BLaER1 (cell line): Measurements from ENCODE around the gene ARHGEF10L.

Source experiments
- H3K27ac ChIP-seq: shearing (Covaris generic); formaldehyde crosslinking; 2 replicates; pipeline ENCODE4 v1.8.1; 2022
- H3K27me3 ChIP-seq: shearing (Covaris generic); formaldehyde crosslinking; 2 replicates; pipeline ENCODE4 v1.8.1; 2022
- H3K36me3 ChIP-seq: shearing (Covaris generic); formaldehyde crosslinking; 2 replicates; pipeline ENCODE4 v1.8.1; 2022
- H3K4me1 ChIP-seq: shearing (Covaris generic); formaldehyde crosslinking; 2 replicates; pipeline ENCODE4 v1.8.1; 2022
- H3K4me2 ChIP-seq: shearing (Covaris generic); formaldehyde crosslinking; 2 replicates; pipeline ENCODE4 v1.8.1; 2022
- H3K4me3 ChIP-seq: shearing (Covaris generic); formaldehyde crosslinking; 2 replicates; pipeline ENCODE4 v1.8.1; 2022
- H3K9ac ChIP-seq: shearing (Covaris generic); formaldehyde crosslinking; 2 replicates; pipeline ENCODE4 v1.8.1; 2022
- H3K9me3 ChIP-seq: shearing (Covaris generic); formaldehyde crosslinking; 2 replicates; pipeline ENCODE4 v1.8.1; 2022
- H4K20me1 ChIP-seq: shearing (Covaris generic); formaldehyde crosslinking; 2 replicates; pipeline ENCODE4 v1.8.1; 2022
- Cebpa-rat ChIP-seq: shearing (Covaris generic); IDR thresholded peaks from 2 replicates; pipeline ENCODE4 v1.8.1; 2022

Gene ARHGEF10L

DNA sequence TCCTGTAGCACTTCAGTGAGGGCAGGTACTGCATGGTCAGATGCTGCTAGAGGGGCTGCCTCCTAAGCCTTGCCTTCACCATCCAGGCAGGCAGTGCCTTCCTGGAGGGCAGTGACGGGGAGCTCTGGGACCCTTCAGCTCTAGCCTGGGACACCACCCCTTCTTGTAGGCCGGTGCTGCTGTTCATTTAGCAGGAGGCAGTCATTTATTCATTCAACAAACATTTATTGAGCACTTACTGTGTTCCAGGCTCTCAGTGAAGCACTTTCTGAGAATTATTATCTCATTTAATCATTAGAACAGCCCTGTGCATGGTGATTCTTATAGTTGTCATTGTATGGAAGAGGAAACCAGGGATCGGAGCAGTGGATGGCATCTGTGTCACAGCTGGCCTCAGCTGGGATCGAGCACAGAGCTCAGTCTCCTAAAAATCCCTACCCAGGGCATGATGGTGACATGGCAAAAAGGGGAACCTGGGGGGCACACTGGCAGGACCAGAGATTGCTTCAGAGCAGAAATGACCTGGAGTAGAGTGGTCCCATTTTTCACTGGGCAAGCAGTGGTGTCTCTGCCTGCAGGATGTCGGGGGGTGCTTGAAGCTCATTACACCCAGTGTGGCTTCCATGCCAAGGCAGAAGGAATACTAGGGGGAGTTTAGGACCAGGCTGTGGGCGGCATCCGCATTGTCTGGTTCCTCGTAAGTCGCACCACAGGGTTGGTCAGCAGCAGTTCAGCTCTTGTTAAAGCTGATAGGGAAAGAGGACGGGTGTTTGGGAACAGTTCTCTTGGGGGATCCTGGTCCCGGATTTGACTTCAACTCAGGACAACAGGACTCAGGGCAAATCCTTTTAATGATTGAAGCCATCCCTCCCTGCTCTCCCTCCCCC, 28.8 kb downstream of the ARHGEF10L start:
- Histone ChIP-seq H4K20me1 (peaks cover 63% of the 10 kb centered on the region), H3K36me3 (no peaks in the 10 kb centered on the region), H3K4me1 (peaks cover 98% of the 10 kb centered on the region), H3K27ac (peak overlapping the region; percentile 79), H3K27me3 (no peaks in the 10 kb centered on the region), H3K9ac (peak overlapping the region; percentile 74; the same call in 1 of the 2 replicates), H3K4me3 (no peak overlapping the region), H3K9me3 (no peaks in the 10 kb centered on the region), H3K4me2 (peak overlapping the region; percentile 84)
- TF ChIP-seq Cebpa-rat = no peak

DNA sequence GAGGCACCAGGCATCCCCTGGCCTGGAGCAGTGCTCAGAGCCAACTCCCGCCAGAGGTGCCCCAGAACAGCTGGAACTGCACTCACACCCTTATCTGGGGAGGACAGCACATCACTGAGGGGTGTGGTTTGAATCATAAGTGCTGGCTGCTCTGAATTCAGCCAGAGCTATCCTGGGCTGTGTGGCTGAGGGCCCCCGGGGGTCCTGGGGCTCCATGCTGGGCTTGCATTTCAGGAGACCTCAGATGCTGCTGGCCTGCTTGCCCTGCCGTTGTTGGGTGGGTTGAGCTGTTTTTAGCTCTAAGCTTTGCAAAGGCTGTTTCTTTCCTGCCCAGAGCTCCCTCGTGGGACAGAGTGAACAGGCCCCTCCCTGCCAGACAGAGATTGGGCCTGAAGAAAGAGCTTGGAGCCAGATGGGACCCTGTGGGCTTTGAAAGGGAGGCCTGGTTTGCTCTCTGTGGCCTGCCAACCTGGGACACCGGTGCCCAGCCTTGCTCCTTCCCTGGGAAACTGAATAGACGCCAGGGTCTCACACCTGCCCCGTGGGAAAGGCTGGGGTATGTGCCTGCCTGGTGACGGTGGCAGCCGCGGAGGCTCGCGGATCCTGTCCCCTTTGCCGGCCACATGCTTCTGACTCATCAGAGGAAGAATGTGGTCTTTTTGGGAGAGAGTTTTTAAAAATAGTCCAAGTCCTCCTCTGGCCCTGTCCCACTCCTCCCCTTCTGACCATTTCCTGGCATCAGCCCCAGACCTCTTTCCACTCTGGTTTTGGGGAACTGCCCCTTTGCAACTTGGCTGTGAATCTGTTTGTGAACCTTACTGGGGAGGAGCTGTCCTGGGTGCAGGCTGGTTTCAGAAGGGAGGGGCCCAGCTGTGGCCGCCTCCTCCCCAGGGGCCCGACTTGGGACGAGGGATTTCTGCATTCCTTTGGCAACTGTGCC, 30.0 kb downstream of the ARHGEF10L start:
- H4K20me1 ChIP-seq = peaks cover 63% of the 10 kb centered on the region
- H3K4me2 ChIP-seq = peak overlapping the region; percentile 84
- peak overlapping the region; percentile 48 for H3K4me3 ChIP-seq
- H3K27me3 ChIP-seq = no peaks in the 10 kb centered on the region
- no peaks in the 10 kb centered on the region for H3K36me3 ChIP-seq
- peak overlapping the region; percentile 79 for H3K27ac ChIP-seq
- H3K4me1 ChIP-seq = peaks cover 100% of the 10 kb centered on the region
- no peak for TF ChIP-seq Cebpa-rat
- peak overlapping the region; percentile 74 for H3K9ac ChIP-seq
- no peaks in the 10 kb centered on the region for H3K9me3 ChIP-seq

DNA sequence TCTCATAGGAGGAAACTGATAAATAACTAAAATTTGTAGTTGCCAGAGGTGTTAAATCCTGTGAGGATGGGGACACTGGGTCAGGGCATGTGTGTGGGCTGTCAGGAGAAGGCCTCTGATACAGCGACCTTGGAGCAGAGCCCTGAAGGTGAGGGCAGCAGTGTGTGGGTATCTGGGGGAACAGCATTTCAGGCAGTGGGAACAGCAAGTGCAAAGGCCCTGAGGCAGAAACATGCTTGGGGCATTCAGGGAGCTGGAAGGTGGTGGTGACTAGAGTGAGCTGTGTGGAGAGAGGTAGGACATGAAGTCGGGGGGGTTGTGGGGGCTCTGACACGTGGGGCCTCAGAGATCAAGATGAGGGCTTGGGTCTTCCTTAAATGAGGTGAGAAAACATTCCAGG, 30.7 kb downstream of the ARHGEF10L start:
- Histone ChIP-seq H3K27ac (peak overlapping the region; percentile 79), H3K4me3 (no peak overlapping the region), H3K9ac (peak overlapping the region; percentile 74; the same call in 1 of the 2 replicates), H4K20me1 (peaks cover 63% of the 10 kb centered on the region), H3K9me3 (no peaks in the 10 kb centered on the region), H3K36me3 (no peaks in the 10 kb centered on the region), H3K4me1 (peaks cover 100% of the 10 kb centered on the region), H3K4me2 (peak overlapping the region; percentile 84), H3K27me3 (no peaks in the 10 kb centered on the region)
- TF ChIP-seq Cebpa-rat = no peak

DNA sequence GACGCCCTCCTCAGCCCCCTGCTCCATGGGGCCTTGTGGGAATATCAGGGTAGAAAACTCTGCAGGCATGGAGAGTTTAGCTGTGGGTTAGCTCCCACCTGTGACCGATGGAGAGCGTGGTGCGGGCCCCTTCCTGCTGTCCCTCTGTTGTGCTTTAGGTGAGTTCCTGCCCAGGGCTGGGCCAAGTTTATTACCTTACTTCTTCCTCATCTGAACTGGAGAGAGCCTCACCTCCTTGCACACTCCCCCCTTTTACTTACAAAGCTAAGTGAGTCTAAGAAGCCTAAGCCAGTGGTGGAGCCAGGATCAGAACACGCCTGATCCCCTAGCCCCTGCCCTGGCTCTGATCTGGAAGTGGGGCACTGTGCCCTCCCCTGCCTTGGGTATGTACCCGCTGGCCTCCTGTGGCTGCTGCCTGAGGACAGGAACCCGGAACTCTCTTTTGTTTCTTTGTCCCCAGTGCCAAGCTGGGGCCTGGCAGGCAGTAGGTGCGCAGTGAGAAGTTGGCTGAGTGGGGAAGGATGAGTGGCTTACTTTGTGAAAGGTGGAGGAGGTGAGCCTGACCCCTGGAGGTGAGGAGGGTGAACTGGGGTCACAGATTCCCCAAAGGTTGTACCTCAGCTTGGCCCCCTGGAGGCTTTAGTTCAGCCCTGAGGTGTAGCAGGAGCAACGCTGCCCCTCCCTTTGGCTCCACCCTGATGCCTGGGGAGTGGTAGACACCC, 32.9 kb downstream of the ARHGEF10L start:
- peak overlapping the region; percentile 74 for H3K27ac ChIP-seq
- H4K20me1 ChIP-seq = peaks cover 60% of the 10 kb centered on the region
- no peak overlapping the region for H3K4me3 ChIP-seq
- H3K4me1 ChIP-seq = peaks cover 93% of the 10 kb centered on the region
- TF ChIP-seq Cebpa-rat = no peak
- H3K27me3 ChIP-seq = no peaks in the 10 kb centered on the region
- no peak overlapping the region for H3K9ac ChIP-seq
- peak overlapping the region; percentile 81 for H3K4me2 ChIP-seq
- H3K36me3 ChIP-seq = no peaks in the 10 kb centered on the region
- no peaks in the 10 kb centered on the region for H3K9me3 ChIP-seq

DNA sequence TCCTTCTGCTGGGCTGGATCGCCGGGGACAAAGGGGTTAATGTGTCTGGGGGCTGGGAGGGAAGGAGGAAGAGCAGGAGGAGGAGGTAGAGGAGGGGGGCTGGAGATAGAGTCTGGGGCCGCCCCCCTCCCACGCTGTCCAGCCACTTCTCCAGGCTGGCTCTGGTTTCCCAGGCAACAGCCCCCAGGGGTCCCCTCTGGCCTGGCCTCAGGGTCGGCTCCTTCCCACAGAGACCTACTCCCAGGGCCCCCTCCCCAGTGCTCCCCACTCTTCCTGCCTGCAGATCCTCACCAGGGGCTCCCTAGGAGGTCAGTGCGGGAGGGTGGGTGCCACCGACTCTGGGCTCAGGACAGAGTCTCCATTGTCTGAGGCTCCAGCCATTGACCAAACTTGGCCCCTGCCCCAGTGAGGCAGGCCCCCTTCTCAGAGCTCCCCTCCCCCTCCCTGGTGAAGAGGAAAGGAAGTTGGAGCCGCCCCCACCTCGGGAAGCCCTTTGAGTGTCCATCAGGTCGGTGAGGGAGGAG, 34.1 kb downstream of the ARHGEF10L start:
- H3K27ac ChIP-seq = peak overlapping the region; percentile 74
- peak overlapping the region; percentile 69 for H3K9ac ChIP-seq
- peaks cover 62% of the 10 kb centered on the region for H4K20me1 ChIP-seq
- H3K4me1 ChIP-seq = peaks cover 82% of the 10 kb centered on the region
- H3K9me3 ChIP-seq = no peaks in the 10 kb centered on the region
- no peaks in the 10 kb centered on the region for H3K36me3 ChIP-seq
- no peaks in the 10 kb centered on the region for H3K27me3 ChIP-seq
- H3K4me3 ChIP-seq = no peak overlapping the region
- peak overlapping the region; percentile 81 for H3K4me2 ChIP-seq
- no peak for TF ChIP-seq Cebpa-rat

DNA sequence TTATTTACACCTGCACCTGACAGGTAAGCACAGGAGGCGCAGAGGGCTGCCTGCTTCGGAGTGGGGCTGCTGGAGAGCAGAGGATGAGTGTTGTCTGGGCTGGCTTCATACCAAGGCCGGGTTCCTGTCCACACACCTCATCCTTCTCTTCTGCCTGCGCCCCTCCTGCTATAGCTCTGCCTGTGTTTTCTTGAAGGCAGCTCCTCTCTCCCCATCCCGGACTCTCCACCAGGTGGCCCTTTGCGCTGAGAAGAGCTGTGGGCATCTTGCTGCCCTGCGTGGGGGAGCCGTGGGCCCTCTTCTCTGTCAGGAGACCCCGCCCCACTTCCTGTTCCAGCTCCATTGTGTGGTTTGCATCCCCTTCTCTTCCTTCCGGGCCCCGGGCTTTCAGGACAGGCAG, 35.0 kb downstream of the ARHGEF10L start:
- H3K9ac ChIP-seq = peak overlapping the region; percentile 69; the same call in 1 of the 2 replicates
- peak overlapping the region; percentile 81 for H3K4me2 ChIP-seq
- no peaks in the 10 kb centered on the region for H3K27me3 ChIP-seq
- H4K20me1 ChIP-seq = peaks cover 65% of the 10 kb centered on the region
- H3K27ac ChIP-seq = peak overlapping the region; percentile 44
- no peak for TF ChIP-seq Cebpa-rat
- no peak overlapping the region for H3K4me3 ChIP-seq
- H3K36me3 ChIP-seq = no peaks in the 10 kb centered on the region
- H3K4me1 ChIP-seq = peaks cover 75% of the 10 kb centered on the region
- H3K9me3 ChIP-seq = no peaks in the 10 kb centered on the region

DNA sequence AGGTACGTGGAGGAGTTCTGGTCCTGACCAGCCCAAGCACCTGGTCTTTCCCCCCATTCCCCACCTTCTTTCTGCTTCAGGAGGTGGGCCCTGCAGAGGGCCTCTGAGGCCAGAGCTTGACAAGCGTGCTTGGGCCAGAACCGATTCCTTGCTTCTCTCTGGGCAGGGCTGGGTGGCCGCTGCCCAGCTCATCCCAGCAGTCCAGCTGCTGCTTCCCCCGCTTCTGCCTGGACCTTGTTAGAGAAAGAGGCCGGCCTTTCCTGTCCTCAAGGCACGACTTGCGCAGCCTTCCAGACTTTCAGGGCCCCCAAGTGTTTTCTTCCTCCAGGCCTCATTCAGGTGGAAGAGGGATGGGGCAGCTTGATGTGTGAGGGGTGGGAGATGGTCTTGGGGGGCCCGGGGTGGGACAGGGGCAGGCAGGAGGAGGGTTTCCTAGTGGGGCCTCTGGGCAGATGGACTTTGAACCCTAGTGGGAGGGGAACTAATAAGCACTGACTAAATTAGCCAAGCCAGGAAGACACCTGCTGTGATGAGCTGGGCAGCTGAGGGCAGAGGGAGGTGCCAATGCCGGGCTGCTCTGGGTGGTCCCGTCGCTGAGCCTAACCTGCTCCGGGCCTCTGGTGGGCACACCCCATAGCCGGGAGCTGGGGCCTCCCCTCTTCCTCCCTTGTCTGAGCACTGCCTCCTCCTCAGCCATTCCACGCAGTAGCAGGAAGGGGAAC, 36.5 kb downstream of the ARHGEF10L start:
- H3K9me3 ChIP-seq = no peaks in the 10 kb centered on the region
- 0 out of 2 replicates have a peak overlapping the region, but pooled peaks have one; percentile 26 for H3K27ac ChIP-seq
- H3K9ac ChIP-seq = 0 out of 2 replicates have a peak overlapping the region, but pooled peaks have one; percentile 34
- no peaks in the 10 kb centered on the region for H3K36me3 ChIP-seq
- H3K27me3 ChIP-seq = no peaks in the 10 kb centered on the region
- peaks cover 75% of the 10 kb centered on the region for H3K4me1 ChIP-seq
- H4K20me1 ChIP-seq = peaks cover 77% of the 10 kb centered on the region
- no peak overlapping the region for H3K4me3 ChIP-seq
- H3K4me2 ChIP-seq = peak overlapping the region; percentile 40
- TF ChIP-seq Cebpa-rat = no peak

DNA sequence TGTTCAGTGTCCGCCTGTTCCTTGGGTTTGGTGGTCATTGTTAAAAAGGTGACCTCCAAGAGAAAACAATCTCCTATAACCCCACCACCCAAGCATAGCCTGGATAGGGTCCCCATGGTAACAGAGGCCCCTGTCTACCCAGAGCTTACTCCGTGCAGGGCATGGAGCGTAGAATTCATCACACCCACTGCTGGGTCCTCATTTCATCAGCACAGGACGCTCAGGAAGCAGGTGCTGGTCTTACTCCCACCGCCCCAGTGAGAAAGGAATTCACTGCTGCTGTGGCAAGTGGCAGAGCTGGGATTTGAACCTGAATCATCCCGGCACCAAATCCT, 37.0 kb downstream of the ARHGEF10L start:
- Histone ChIP-seq H4K20me1 (peaks cover 77% of the 10 kb centered on the region), H3K27me3 (no peaks in the 10 kb centered on the region), H3K4me3 (no peak overlapping the region), H3K4me1 (peaks cover 75% of the 10 kb centered on the region), H3K9me3 (no peaks in the 10 kb centered on the region), H3K9ac (0 out of 2 replicates have a peak overlapping the region, but pooled peaks have one; percentile 34), H3K27ac (0 out of 2 replicates have a peak overlapping the region, but pooled peaks have one; percentile 26), H3K36me3 (no peaks in the 10 kb centered on the region), H3K4me2 (peak overlapping the region; percentile 40)
- TF ChIP-seq Cebpa-rat = no peak

DNA sequence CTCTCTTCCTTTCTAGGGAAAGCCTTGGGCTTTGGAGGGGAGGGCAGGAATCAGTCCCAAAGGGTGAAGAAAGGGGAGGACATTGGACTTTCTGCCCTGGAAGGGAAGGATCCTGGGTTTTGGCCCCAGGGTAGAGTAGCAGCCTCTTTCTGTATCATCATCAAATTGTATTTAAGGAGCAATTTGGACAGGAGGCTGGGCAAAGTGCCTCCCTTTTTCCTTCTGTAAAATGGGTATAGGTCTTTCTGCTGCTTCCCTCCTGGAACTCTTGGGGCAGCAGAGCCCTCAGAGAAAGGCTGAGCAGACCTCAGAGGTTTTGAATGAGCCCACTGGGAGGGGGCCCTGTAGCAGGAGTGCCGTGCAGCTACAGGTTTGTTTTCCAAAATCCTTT, 38.4 kb downstream of the ARHGEF10L start:
- Histone ChIP-seq H3K36me3 (no peaks in the 10 kb centered on the region), H4K20me1 (peaks cover 74% of the 10 kb centered on the region), H3K4me3 (no peak overlapping the region), H3K9me3 (no peaks in the 10 kb centered on the region), H3K27ac (no peak overlapping the region), H3K4me2 (no peak overlapping the region), H3K9ac (no peak overlapping the region), H3K4me1 (peaks cover 75% of the 10 kb centered on the region), H3K27me3 (no peaks in the 10 kb centered on the region)
- no peak for TF ChIP-seq Cebpa-rat
